ENCODE data around the gene PHLDB2. TPM values are rescaled to one million over a fixed set of nuclear protein-coding genes. Genes with fewer than 3 reads are reported as not detected.

PHLDB2 gene
- total RNA-seq, 2 donors from 2014 or later, result 25.9 to 26.4 TPM

GRCh38 chr3:111857474-111857873 is 1.6 kb upstream of the PHLDB2 start:
- DNase-seq (no peak), ATAC-seq (no peak)
- Histone ChIP-seq H3K36me3 (replicated peaks in 1 of 2; ENCODE audit: insufficient read depth in 1 of 2, low read depth in 2 of 2) (no peaks in the 10 kb centered on the region), H3K27me3 (no peaks in the 10 kb centered on the region), H3K27ac (no peak overlapping the region), H3K4me3 (no peak overlapping the region), H3K4me1 (peaks cover 19% of the 10 kb centered on the region), H3K9me3 (no peaks in the 10 kb centered on the region)
- intact Hi-C loops (cut with DNase I), result loop anchor here (10.0 kb wide), 1 partner anchor 133 kb away; no protein-coding TSS in a partner anchor
- TF ChIP-seq CTCF (IDR thresholded peaks at IDR 0.05), result no peak
- TF ChIP-seq POLR2A (IDR thresholded peaks at IDR 0.05), result no peak
- 69 to 75% methylated on average over 6 of the region's 6 CpGs for WGBS, 2 donors

DNA sequence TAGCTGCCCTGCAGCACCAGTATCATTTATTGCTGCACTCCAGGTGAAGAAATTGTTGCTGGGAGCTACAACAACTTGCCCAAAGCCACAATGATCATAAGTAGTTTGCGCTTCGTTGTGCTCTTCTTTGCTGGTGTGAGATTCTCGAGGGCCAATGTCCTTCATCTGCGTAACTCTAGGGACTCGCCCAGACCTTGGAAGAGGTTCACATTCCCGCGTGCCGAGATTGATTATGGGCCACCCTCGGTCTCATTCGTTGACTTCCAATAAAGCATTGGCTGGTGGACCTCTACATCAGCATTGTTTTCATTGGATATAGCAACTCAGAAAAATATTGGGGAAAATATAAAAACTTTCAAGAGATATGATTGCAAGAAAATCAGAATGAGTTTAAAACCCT is 423 bp upstream of the PHLDB2 start:
- 47 to 53% methylated on average over 10 of the region's 10 CpGs for WGBS, 2 donors
- no peak for TF ChIP-seq POLR2A (IDR thresholded peaks at IDR 0.05)
- no peak for TF ChIP-seq CTCF (IDR thresholded peaks at IDR 0.05)
- intact Hi-C loops (cut with DNase I), result loop anchor here (10.0 kb wide), 1 partner anchor 134 kb away; no protein-coding TSS in a partner anchor

GRCh38 chr3:111859974-111860859 is 1.2 kb downstream of the PHLDB2 start:
- 0 to 1% methylated on average over 32 to 35 of the region's 35 CpGs for WGBS, 2 donors
- peak; percentile 17 to 73 (median 70) for TF ChIP-seq CTCF (IDR thresholded peaks at IDR 0.05)
- peak; percentile 37 to 81 (median 67) for TF ChIP-seq POLR2A (IDR thresholded peaks at IDR 0.05)
- H3K27me3 ChIP-seq, result no peaks in the 10 kb centered on the region
- intact Hi-C loops (cut with DNase I), result loop anchor here (10.0 kb wide), 1 partner anchor 135 kb away; no protein-coding TSS in a partner anchor
- H3K36me3 ChIP-seq (replicated peaks in 1 of 2; ENCODE audit: insufficient read depth in 1 of 2, low read depth in 2 of 2), result no peaks in the 10 kb centered on the region
- ATAC-seq (peak; percentile 79), DNase-seq (peak; percentile 74 to 84 (median 80))
- H3K4me1 ChIP-seq, result peaks cover 42% of the 10 kb centered on the region
- peak overlapping the region; percentile 31 to 75 for H3K4me3 ChIP-seq
- H3K9me3 ChIP-seq, result no peaks in the 10 kb centered on the region
- peak overlapping the region; percentile 70 to 88 (median 83) for H3K27ac ChIP-seq

More for the DNA sequence above, 423 bp upstream of the PHLDB2 start:
- no peak for DNase-seq
- Histone ChIP-seq H3K9me3 (no peaks in the 10 kb centered on the region), H3K4me3 (no peak overlapping the region), H3K27me3 (no peaks in the 10 kb centered on the region), H3K36me3 (replicated peaks in 1 of 2; ENCODE audit: insufficient read depth in 1 of 2, low read depth in 2 of 2) (no peaks in the 10 kb centered on the region), H3K27ac (peak overlapping the region in 3 of 4 donors; percentile 82 to 88 (median 84)), H3K4me1 (peaks cover 27% of the 10 kb centered on the region)
- no peak for ATAC-seq

DNA sequence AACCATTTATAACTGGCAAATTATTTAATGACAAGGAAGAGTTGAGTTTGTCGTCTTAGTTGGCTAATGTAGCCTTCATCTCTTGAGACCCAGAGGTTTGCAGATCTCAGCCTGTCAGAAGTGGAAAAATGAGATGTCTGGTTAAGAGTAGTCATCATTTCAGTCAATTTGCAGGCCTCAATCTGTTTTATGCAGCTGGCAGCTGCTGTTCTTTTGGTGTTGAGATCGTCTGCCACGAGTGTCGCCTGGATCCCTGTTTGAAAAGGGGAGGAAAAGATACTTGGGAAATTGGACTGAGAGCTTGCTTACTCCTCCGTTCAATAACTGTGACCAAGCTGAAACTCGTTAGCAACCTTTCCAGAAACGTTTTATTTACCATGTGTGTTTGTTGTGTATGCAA is 2.3 kb downstream of the PHLDB2 start:
- Histone ChIP-seq H3K27ac (peak overlapping the region in 3 of 4 donors; percentile 82 to 88 (median 84)), H3K4me3 (no peak overlapping the region), H3K36me3 (replicated peaks in 1 of 2; ENCODE audit: insufficient read depth in 1 of 2, low read depth in 2 of 2) (no peaks in the 10 kb centered on the region), H3K9me3 (no peaks in the 10 kb centered on the region), H3K27me3 (no peaks in the 10 kb centered on the region), H3K4me1 (peaks cover 47% of the 10 kb centered on the region)
- DNase-seq, result no peak
- 72 to 78% methylated on average over 7 of the region's 7 CpGs for WGBS, 2 donors
- TF ChIP-seq POLR2A (IDR thresholded peaks at IDR 0.05), result no peak
- no peak for TF ChIP-seq CTCF (IDR thresholded peaks at IDR 0.05)
- intact Hi-C loops (cut with DNase I), result no loop called here
- ATAC-seq, result no peak

All from body of pancreas (tissue), 4 donors.